Tibial nerve (tissue), 3 donors: ENCODE data around the gene CS.

ENCODE experiments used
- CTCF ChIP-seq, 5 experiments: fragments of 200-600 bp in 3 of 5; fragments of 450-650 bp in 2 of 5; sonication (generic) in 3 of 5; IDR thresholded peaks; one replicate each; pipeline ENCODE4 v1.5.1; 2016 to 2019; ENCODE audit warnings: antibody characterized with exemption in 5 of 5, mild to moderate bottlenecking in 3 of 5, moderate library complexity in 2 of 5
- POLR2A ChIP-seq, 2 donors: fragments of 450-650 bp; IDR thresholded peaks; one replicate each; pipeline ENCODE4 v1.6.1; 2017; ENCODE audit warnings: antibody characterized with exemption in 2 of 2, mild to moderate bottlenecking in 2 of 2, moderate library complexity in 2 of 2

DNA sequence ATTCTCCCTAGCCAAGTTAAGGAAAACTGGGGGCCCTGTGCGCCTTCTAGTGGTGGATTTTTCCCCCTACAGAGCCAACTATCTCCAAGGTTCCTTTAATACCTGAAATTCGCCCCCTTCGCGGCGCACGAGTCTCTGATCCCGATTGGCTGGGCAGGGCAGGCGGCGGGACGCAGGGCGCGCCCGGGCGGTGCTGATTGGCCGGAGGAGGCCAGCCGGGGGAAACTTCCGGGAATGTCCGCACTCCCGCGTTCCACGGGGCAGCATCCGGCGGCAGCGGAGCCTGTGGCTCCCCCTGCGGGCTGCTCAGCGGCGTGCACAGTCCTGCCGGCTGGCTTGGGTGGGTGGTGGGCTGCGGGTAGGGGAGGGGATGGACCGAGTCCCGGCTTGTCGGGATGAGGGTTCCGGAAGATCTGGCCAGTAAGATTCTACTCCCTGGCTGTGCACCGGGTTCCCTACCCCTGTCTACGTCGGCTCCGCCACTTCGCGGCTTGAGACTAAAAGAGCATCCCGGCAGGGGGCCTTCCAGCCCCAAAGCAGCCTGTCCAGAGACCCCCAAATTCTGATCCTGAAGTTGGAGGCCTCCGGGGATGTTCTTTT lies 75.9 kb downstream of the CS start, which contains the start of gene NABP2:
- TF ChIP-seq CTCF (IDR thresholded peaks at IDR 0.05): peak; percentile 81 to 98 (median 94)
- TF ChIP-seq POLR2A (IDR thresholded peaks at IDR 0.05): peak in 1 of 2 donors; percentile 62
